Right cardiac atrium (tissue), 5 donors: Measurements from ENCODE around the gene STUM. TPM values are rescaled to one million over a fixed set of nuclear protein-coding genes. Genes with fewer than 3 reads are reported as not detected.
"Not testable (repeated sequence)": the region's sequence is repeated elsewhere in the genome, so short reads cannot be mapped to it uniquely, and the experiment has no call there.

Experiments used
- ATAC-seq, 2 donors: fragments of 200-7000 bp; cut with Tn5 transposase; one replicate each; pipeline versions ENCODE4 v1.8.0 to v1.9.1; 2020; ENCODE audit warnings: moderate library complexity in 2 of 2, mild to moderate bottlenecking in 1 of 2
- DNase-seq, 3 donors: peaks; one replicate each; pipeline ENCODE4 v3.0.0-alpha.2; 2020
- H3K27ac ChIP-seq: one replicate; pipeline ENCODE4 v1.5.1; 2013; ENCODE audit warnings: mild to moderate bottlenecking, low read length, control low read depth, moderate library complexity
- H3K27me3 ChIP-seq: one replicate; pipeline ENCODE4 v1.6.1; 2013; ENCODE audit not compliant: control insufficient read depth, insufficient read depth
- H3K4me1 ChIP-seq: one replicate; pipeline ENCODE4 v1.6.1; 2013; ENCODE audit warnings: low read length; ENCODE audit not compliant: control insufficient read depth, insufficient read depth
- H3K4me3 ChIP-seq: one replicate; pipeline ENCODE4 v1.5.1; 2013; ENCODE audit warnings: low read length, control low read depth
- H3K9me3 ChIP-seq: one replicate; pipeline ENCODE4 v1.6.1; 2013; ENCODE audit warnings: low read length; ENCODE audit not compliant: control insufficient read depth
- WGBS: extraction: QIAGEN DNeasy Blood & Tissue Kit; methylation state at CpG from one replicate; pipeline ENCODE4 v1.1.7; 2013; 5-methylcytosine and 5-hydroxymethylcytosine counted together
- intact Hi-C, 4 donors: fragments of 100-400 bp; cut with DNase I; formaldehyde crosslinking; loops; one replicate each; pipeline versions ENCODE4 v1.11.0 to v1.14.0; 2022 to 2023
- polyA plus RNA-seq: library from polyadenylated mRNA; stranded (reverse); fragments of 200-250 nt; gene quantifications from one replicate; pipeline ENCODE4 v1.2.3, GENCODE V29; 2013
- total RNA-seq, 4 donors: library from RNA; stranded (reverse); fragmentation: NEBNext Ultra II Directional; extraction: Animal tissue kit (Norgen Biotek cat#: 25700); gene quantifications; one replicate each; pipeline ENCODE4 v1.2.1, GENCODE V29; 2021
- donor health status: healthy with polysubstance abuse.
- donor health status: DM: no; HTN: yes; CAD: no.
- donor health status: DM: no; HTN: no; CAD: no.
- donor health status: DM: no; HTN: yes; CAD: no; lungs with severe emphysema.
- donor health status: DM: yes; HTN: yes; CAD: no.

STUM gene
- total and polyA plus RNA-seq, 5 donors, result 0.47 to 1.2 (median 0.71) TPM

DNA sequence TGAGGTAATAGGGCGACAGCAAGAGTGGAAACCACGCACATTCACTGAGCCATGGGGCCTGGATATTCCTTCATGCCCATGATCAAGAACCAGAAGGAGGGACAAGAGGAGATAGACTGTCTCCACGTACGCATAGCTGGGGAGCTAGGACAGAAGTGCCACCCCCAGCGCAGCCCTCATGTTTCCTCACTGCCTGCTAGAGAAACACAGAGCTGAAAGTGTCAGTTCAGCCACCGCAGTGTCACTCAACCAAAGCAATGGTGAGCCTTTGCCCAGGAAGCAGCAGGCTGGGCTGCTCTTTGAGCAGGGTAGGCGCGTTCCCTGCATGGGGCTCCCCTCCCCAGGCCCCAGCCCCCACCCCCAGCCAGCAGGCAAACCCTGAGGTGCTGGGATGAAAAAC, 68.5 kb downstream of the STUM start:
- H3K27me3 ChIP-seq, result no peaks in the 10 kb centered on the region
- ATAC-seq, result no peak
- H3K4me1 ChIP-seq, result no peaks in the 10 kb centered on the region
- H3K4me3 ChIP-seq, result no peak overlapping the region
- DNase-seq, result no peak
- no peaks in the 10 kb centered on the region for H3K9me3 ChIP-seq
- WGBS, result 97% methylated on average over 8 of the region's 8 CpGs
- no peak overlapping the region for H3K27ac ChIP-seq
- intact Hi-C loops, result no loop called here

DNA sequence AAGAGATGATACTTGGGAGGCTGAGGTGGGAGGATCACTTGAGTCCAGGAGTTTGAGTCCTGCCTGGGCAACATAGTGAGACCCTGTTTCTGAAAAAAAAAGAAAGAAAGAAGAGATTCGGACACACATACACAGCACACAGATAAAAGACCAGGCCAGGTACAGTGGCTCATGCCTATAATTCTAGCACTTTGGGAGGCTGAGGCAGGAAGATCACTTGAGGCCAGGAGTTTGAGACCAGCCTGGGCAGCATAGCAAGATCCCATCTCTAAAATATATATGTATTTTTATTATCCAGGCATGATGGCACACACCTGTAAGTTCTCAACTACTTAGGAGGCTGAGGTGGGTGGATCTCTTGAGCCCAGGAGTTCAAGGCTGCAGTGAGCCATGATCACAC, 69.2 kb downstream of the STUM start:
- intact Hi-C loops, H3K27me3 ChIP-seq, H3K27ac ChIP-seq, DNase-seq, H3K4me1 ChIP-seq, H3K4me3 ChIP-seq, H3K9me3 ChIP-seq, ATAC-seq: not testable (repeated sequence)
- 92% methylated on average over 1 of the region's 1 CpG for WGBS

DNA sequence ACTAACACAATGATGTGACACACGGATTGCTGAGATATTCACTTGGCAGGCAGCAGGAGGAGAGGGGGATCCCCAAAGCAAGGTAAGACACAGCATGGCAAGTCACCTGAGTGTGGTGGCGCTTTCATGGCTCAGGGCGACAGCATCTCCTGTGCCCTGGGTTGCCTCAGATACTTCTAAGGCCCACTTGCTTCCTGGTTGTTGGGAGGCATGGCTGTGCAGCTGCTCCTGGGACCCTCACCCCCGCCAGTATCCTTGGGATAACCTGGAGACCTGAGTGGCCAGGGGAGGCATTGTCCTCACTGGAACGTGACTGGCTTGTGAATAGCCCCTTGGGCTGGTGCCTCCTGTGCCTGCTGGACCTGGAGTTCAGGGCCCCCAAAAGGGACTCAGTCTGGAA, 69.8 kb downstream of the STUM start:
- ATAC-seq, result no peak
- WGBS, result 88% methylated on average over 5 of the region's 5 CpGs
- Histone ChIP-seq H3K27me3 (no peaks in the 10 kb centered on the region), H3K4me1 (no peaks in the 10 kb centered on the region), H3K9me3 (no peaks in the 10 kb centered on the region), H3K4me3 (no peak overlapping the region), H3K27ac (no peak overlapping the region)
- no peak for DNase-seq
- intact Hi-C loops, result no loop called here

DNA sequence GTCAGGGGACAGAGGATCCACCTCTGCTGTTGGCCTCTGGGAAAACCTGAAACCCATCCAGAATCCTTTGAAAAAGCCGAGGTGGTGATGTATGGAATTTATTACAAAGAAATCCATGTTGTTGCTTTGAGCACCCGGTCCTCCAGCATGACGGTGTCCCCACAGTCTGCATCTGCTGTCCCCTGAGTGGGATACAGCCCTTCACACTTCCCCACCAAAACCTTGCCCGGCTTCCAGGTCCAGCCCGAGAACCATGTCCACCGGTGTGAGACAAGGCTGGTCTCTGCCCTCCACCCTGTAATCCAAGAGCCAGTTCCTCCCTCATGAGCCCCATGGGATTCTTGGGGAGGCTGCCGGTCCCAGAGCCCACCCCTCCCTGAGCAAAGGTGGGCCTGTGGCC, 70.5 kb downstream of the STUM start:
- H3K9me3 ChIP-seq, result no peaks in the 10 kb centered on the region
- no peaks in the 10 kb centered on the region for H3K27me3 ChIP-seq
- no peak for ATAC-seq
- WGBS, result 90% methylated on average over 7 of the region's 7 CpGs
- H3K4me1 ChIP-seq, result no peaks in the 10 kb centered on the region
- H3K4me3 ChIP-seq, result no peak overlapping the region
- intact Hi-C loops, result no loop called here
- H3K27ac ChIP-seq, result no peak overlapping the region
- peak in 2 of 3 donors; percentile 21 to 24 for DNase-seq

DNA sequence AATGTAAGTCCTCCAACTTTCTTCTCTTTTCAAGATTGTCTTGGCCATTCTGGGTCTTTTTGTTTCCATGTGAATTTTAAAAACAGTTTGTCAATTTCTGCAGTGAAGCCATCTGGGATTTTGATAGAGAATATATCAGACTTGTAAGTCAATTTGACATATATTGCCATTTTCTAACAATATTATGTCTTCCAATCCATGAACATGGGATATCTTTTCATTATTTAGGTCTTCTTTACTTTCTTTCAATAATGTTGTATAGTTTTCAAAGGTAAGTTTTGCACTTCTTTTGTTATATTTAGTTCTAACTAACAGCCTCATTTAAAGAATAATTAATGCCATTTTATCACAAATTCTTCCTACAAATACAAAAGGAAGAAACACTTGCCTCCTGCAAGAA, 73.4 kb downstream of the STUM start:
- H3K4me3 ChIP-seq, result no peak overlapping the region
- no peaks in the 10 kb centered on the region for H3K27me3 ChIP-seq
- intact Hi-C loops, result no loop called here
- H3K4me1 ChIP-seq, result no peaks in the 10 kb centered on the region
- DNase-seq (no peak), ATAC-seq (no peak)
- no peak overlapping the region for H3K27ac ChIP-seq
- H3K9me3 ChIP-seq, result no peaks in the 10 kb centered on the region

DNA sequence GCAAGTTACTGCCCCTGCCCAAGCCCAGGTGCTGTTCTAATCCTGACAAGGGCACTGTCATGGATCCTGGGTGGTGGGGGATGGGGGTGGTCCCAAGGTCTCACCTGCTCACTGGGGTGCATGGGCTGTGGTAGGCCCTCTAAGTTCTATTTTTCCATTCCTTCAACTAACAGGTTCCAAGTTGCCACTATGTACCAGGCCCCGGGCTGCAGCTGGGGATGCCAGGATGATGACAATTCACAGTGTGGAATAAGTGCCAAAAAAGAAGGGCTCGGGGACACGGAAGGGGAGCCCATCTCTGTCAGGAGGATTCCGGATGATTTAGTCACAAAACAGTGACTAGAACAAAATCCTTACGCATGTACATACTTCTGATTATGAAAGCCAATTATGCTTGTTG, 76.0 kb downstream of the STUM start:
- intact Hi-C loops, result no loop called here
- Histone ChIP-seq H3K4me3 (no peak overlapping the region), H3K4me1 (no peaks in the 10 kb centered on the region), H3K27me3 (no peaks in the 10 kb centered on the region), H3K9me3 (no peaks in the 10 kb centered on the region), H3K27ac (no peak overlapping the region)
- 86% methylated on average over 5 of the region's 5 CpGs for WGBS
- DNase-seq, result peak in 1 of 3 donors; percentile 10
- no peak for ATAC-seq

DNA sequence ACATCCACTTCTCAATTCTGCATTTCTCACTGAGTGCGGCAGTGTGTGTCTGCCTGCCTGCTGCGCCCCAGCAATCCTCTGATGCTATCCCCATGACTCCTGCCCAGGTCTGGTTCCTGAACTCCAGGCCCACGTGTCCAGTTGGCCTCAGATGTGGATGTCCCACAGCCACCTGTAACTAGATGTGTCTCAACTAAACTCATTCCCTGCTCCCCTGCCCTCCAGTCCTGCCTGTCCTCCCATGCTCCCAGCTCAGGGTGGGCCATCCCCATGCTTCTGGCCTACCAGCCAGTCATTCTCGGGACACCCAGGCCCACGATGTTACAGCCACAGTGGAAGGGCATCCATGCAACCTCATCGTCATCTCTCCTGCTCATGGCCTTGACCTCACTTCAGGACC, 76.8 kb downstream of the STUM start:
- 85% methylated on average over 6 of the region's 6 CpGs for WGBS
- Histone ChIP-seq H3K4me1 (no peaks in the 10 kb centered on the region), H3K27ac (no peak overlapping the region), H3K27me3 (no peaks in the 10 kb centered on the region), H3K4me3 (no peak overlapping the region), H3K9me3 (no peaks in the 10 kb centered on the region)
- ATAC-seq, result no peak
- peak in 2 of 3 donors; percentile 20 to 23 for DNase-seq
- intact Hi-C loops, result no loop called here

DNA sequence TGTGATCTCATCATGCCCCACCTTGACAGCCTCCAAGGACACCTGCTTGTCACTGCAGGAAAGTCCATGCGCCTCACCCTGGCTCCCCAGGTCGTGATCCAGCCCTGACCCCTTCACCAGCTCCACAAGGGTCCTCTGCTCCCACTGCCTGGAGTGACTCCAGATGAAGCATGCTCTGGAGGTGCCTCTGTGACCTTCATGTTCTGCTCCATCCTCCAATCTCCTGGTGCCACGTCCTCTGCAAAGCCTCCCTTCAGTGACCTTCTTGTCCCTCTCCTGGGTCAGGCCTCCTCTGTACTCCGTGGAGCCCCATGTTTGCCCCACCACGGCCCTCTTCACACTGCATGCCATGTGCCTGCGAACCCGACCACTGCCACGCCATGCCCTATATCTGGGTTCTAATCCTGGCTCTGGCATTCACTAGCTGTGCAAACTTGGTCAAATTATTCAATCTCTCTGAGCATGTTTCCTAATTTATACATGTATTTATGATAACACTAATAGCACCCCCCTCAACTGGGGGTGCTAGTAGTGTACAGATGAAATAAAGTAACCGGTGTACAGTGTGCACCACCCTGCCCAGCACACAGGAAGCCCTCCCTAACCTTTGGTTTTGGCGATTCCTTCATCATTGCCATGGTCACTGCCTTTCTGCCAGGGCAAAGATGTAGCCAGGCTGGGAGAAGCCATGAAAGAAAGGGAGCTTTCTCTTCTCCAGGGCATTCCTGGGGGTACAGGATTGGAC, 77.4 kb downstream of the STUM start:
- intact Hi-C loops, result no loop called here
- Histone ChIP-seq H3K27ac (no peak overlapping the region), H3K4me1 (no peaks in the 10 kb centered on the region), H3K4me3 (no peak overlapping the region), H3K9me3 (no peaks in the 10 kb centered on the region), H3K27me3 (no peaks in the 10 kb centered on the region)
- DNase-seq, result peak in 2 of 3 donors; percentile 15 to 28
- WGBS, result 78% methylated on average over 10 of the region's 10 CpGs
- peak; percentile 15 to 39 for ATAC-seq

DNA sequence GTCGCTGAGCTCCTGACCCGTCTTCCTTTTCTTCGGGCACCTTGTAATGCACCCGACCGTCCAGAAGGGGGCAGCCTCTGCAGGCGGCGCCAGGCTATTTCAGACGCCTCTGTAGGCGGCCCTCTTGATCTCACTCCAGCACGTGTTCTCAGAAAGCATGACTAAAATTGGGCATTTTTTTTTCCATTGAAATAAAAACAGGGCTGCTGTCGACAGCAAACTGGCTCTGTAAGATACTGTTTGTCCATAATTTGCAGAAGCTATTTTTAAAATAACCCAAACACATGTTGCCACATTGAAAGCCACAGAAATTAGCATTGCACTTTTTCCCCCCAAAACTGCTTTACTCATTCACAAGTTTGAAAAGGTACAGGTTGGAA, 78.0 kb downstream of the STUM start:
- intact Hi-C loops, result no loop called here
- DNase-seq, result peak; percentile 77 to 89 (median 85)
- Histone ChIP-seq H3K27me3 (no peaks in the 10 kb centered on the region), H3K27ac (no peak overlapping the region), H3K9me3 (no peaks in the 10 kb centered on the region), H3K4me3 (no peak overlapping the region), H3K4me1 (no peaks in the 10 kb centered on the region)
- peak; percentile 79 to 86 for ATAC-seq
- WGBS, result 5% methylated on average over 11 of the region's 11 CpGs

DNA sequence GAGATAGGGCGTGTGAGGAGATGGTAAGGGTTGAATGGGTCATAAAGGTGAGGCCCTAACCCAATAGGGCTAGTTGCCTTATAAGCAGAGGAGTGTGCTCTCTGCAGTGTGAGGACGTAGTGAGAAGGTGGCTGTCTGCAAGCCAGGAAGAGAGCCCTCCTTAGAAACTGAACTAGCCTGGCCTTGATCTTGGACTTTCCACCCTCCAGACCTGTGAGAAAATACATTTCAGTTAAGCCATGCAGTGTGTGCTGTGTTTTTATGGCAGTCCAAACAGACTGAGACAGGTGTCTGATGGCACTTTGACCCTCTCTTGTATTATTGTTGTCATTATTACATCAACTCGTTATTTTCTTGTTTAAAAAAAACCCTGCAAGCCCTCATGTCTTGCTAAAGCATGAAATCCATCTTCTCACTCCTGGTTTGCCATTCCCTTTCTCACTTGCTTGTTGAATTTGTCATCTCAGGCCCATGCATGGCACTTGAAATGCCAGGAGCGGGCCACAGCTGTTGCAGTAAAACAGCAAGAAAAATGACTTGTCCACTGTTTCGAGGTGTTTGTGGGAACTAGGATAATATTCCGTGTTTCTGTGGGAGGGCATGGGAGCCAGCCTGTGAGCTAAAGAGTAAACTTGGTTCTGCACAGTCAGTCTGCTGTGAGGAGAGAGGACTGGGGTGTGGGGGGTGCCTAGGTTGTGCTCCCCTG, 78.6 kb downstream of the STUM start:
- intact Hi-C loops, result no loop called here
- H3K27me3 ChIP-seq, result no peaks in the 10 kb centered on the region
- WGBS, result 77% methylated on average over 6 of the region's 6 CpGs
- H3K4me3 ChIP-seq, result no peak overlapping the region
- no peaks in the 10 kb centered on the region for H3K9me3 ChIP-seq
- no peak for DNase-seq
- ATAC-seq, result no peak
- H3K27ac ChIP-seq, result no peak overlapping the region
- no peaks in the 10 kb centered on the region for H3K4me1 ChIP-seq

DNA sequence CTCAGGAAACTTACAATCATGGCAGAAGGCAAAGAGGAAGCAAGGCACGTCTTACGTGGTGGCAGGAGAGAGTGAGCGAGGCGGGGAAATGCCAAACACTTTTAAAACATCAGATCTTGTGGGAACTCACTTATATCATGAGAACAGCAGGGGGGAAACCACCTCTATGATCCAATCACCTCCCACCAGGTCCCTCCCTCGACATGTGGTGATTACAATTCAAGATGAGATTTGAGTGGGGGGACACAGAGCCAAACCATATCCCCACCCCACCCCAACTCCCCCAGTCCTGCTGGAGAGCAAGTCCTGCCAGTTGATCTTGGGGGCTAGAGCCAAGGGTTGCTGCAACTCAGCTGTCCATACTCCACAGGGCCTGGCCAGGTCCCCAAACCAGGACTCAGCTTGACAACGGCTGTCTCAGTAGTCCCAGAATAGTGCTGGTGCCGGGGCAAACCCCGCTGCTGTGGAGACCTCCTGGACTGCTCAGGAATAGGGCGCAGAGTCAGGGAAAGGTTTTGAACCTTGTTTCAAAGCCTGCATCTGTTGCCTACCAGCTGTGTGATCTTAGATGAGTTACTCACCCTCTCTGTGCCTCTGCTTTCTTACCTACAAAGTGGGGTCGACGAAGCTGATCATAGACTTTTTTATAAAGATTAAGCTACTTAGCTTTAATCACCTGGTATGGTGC, 79.5 kb downstream of the STUM start:
- Histone ChIP-seq H3K9me3 (no peaks in the 10 kb centered on the region), H3K4me3 (no peak overlapping the region), H3K27me3 (no peaks in the 10 kb centered on the region), H3K27ac (no peak overlapping the region), H3K4me1 (no peaks in the 10 kb centered on the region)
- DNase-seq (peak in 2 of 3 donors; percentile 20 to 39), ATAC-seq (no peak)
- intact Hi-C loops, result no loop called here
- 87% methylated on average over 11 of the region's 11 CpGs for WGBS
